HG02870 (cell line): ENCODE results near the gene B4GALT5.
"Not testable (repeated sequence)": the region's sequence is repeated elsewhere in the genome, so short reads cannot be mapped to it uniquely, and the experiment has no call there.

ENCODE experiments used
- ATAC-seq: cut with Tn5 transposase; IDR thresholded peaks from one replicate; pipeline ENCODE4 v1.9.1; 2021; ENCODE audit warnings: mild to moderate bottlenecking, moderate library complexity; ENCODE audit not compliant: unreplicated experiment

Gene B4GALT5

DNA sequence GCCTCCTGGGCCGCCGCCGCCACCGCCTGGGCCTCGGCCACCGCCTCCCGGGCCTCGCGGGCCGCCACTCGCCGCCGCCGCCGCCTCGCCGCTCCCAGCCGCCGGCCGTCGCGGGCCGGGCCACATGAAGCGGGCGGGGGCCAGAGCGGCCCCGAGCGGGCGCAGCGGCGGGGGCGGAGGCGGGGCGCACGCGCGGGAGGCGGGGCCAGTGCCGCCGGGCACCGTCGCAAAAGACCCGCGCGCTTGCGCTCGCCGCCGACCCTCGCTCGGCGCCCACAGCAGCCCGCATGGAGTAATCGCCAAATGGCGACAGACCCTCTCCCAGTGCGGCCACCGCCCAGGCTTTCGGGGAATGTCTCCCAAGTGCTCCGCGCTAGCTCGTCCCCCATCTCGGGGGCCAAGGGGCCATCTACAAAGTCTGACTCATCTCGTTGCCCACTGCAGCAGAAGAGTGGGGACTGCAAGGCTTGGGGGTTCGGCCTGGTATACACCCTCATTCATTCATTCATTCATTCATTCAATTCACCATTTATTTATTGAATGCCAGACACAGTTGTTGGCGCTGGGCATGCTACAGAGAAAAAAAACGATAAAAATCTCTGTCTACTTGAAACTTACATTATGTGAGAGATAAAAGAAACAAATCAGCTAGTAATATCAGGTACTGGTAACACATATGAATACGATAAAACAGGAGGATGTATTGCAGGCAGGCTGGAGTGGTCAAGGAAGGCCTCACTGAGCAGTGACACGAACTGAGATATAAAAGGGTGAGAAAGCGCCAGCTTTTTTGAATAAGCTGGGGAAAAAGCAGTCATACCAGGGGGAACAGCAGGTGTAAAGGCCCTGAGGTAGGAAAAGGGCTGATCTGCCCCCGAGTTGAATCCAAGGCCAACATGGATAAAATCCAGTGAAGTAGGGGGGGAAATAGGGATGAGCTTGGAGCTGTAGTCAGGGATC is at the start of gene B4GALT5:
B4GALT5 (minus strand) TSS at position 126 of the 960 bp plus-strand sequence. CDS start 188 bp downstream, outside the sequence.
- peak; percentile 73 for ATAC-seq

GRCh38 chr20:49762940-49763766 is 49.5 kb upstream of the B4GALT5 start:
- ATAC-seq: no peak

DNA sequence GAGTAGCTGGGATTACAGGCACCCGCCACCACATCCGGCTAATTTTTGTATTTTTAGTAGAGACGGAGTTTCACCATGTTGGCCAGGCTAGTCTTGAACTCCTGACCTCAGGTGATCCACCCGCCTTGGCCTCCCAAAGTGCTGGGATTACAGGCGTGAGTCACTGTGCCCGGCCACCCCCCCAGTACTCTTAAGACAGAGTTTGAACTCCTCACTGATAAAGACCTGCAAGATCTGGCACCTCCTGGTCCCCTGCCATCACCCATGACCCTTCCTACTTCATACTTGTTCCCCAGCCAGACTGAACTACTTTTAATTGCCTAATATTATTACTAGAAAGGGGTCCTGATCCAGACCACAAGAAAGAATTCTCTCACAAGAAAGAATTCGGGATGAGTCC is 48.2 kb upstream of the B4GALT5 start:
- not testable (repeated sequence) for ATAC-seq

DNA sequence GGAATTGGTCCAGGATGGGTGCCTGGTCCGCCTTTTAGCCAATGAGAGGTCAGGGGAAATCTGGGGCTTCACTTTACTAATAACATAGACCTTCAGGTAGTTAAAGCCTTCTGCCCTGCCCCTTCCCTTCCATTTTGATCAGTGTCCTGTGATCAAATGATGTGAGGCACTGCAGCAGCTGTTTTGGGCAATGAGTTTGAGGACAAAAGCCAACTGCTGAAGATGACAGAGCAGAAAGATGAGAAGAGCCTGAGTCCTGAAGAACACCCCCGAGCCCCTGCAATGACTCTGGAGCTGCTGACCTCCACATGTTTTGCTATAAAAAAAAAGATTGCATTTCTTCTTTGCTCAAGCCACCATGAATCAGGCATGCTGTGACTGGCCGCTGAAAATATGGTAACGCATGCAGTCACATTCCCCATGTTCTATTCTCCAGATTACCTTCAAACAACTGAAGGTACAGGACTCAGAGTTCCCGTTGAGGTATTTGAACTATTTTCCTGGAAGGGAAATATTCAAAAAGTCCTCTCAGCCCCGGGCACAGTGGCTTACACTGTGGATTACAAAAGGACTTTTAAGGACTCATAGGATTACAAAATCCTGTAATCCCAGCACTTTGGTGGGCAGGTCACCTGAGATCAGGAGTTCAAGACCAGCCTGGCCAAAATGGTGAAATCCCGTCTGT is 45.7 kb upstream of the B4GALT5 start:
- no peak for ATAC-seq

DNA sequence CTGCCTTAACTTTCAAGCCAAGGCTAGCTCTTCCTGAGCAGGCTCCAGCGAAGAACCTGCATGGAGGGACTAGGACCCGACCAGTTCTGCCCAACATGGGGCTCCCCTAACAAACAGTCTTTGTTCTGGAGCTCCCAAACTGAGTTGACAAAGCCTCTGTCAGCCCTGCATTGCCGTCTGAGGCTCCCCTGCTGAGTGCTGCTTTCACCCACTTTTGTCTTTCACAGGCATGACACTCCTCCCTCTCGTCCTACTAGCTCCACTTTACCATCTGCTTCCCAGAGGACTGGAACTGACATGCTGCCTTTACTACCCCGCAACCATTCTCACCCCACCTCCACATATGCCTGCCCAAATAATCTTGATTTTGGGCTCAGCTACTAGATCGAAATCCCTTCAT is 45.1 kb upstream of the B4GALT5 start:
- ATAC-seq: no peak

GRCh38 chr20:49757597-49757996 is 43.9 kb upstream of the B4GALT5 start:
- no peak for ATAC-seq

DNA sequence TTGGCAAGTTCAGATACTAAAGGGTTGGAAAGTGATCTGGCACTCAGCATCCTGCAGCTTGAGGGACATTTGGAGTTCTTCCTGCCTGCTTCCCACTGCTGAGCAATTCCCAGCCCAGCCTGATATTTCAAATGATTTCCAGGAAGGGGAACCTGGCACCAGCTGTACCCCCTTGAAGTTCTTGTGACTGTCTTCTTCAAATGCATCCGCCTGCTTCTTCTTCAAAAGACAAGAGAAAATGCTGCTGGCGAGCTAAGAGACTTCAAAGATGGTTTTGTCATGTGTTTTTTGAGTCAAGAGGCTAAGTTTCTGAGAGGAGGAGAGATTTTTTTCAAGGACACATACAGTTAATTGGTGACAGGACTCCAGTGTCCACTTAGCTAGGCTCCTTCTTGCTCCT is 42.6 kb upstream of the B4GALT5 start:
- no peak for ATAC-seq

- no peak for ATAC-seq
These were observed 40.9 kb upstream of the B4GALT5 start for GRCh38 chr20:49754596-49754995.

DNA sequence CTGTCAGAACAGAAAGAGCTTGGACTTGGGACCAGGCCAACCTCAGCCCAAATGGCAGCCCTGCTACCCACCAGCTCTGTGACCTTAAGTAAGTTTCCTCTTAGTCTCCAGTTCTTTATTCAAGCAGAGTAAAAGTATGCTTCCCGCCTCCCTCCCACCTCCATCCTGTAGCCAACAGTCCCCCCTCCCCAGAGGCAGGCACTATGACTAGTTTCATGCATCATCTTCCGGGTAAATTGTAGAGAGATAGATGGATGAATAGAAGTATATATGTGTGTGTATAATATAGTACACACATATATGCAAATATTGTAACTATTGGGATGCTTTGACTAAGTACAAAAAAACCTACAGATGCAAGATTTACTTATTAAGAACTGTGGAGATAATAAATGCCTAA is 39.5 kb upstream of the B4GALT5 start:
- no peak for ATAC-seq

- ATAC-seq: no peak
These were observed 38.7 kb upstream of the B4GALT5 start for GRCh38 chr20:49752201-49752903.

- ATAC-seq: no peak
These were observed 37.7 kb upstream of the B4GALT5 start for GRCh38 chr20:49751397-49751736.

DNA sequence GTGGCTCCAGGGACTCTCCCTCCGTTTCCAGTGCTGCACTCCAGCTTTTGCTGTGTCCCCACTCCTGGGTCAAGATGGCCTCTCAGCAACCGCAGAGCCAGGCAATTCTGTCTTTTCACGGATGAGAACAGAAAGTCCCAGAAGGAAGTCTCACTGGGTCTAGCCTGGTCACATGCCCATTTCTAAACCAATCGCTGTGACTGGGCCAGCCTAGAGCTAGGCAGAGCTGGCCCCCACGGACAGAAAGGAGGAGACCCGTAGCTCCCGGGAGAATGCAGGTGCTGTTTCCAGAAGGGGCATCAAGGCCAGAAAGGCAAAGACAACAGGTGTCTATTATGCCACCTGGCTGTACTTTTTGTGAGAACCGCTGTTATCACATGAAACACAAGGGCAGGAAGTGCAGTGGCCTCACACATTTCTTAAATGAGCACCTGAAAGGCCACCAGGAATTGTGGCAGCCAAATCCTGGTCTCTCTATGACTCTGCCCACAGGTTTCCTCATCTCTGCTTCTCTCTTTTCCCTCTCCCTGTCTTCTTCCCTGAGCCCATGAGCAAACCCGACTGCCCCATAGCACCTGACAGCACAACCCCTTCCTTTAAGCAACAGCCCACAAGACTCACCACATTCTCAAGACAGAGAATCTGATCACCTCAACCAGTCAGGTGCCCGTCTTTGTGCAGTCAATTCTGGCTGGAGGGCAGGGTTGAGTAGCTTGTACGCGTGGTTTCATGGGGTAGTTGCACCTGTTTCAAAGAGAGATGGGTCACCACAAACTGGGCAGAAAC is 37.1 kb upstream of the B4GALT5 start:
- ATAC-seq: peak; percentile 51

DNA sequence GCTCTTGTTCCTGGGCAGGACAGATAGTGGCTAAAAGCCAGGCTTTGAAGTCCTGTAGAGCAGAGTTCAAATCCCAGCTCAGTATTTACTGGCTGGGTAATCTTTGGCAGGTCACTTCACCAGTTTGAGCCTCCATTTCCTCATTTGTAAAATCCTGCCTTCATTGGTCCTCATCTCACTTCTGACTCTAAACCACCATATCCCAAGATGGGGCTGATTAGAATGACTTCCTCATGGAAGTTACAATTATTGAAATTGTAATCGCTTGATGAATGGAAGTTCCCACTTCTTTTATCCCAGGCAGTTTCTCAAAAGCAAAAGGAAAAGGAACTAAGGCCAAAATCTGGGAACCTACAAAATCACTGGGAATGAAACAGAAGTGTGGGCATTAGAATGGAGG is 35.9 kb upstream of the B4GALT5 start:
- no peak for ATAC-seq

DNA sequence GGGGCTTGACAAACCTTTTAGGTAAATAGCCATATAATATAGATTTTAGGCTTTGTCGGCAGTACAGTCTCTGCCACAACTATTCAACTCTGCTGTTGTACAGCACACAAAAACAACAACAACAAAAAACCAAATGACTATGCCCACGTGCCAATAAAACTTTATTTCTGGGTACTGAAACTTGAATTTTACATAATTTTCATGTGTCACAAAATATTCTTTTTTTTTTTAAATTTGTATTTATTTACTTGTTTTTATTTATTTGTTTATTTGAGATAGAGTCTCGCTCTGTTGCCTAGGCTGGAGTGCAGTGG is 34.8 kb upstream of the B4GALT5 start:
- no peak for ATAC-seq

DNA sequence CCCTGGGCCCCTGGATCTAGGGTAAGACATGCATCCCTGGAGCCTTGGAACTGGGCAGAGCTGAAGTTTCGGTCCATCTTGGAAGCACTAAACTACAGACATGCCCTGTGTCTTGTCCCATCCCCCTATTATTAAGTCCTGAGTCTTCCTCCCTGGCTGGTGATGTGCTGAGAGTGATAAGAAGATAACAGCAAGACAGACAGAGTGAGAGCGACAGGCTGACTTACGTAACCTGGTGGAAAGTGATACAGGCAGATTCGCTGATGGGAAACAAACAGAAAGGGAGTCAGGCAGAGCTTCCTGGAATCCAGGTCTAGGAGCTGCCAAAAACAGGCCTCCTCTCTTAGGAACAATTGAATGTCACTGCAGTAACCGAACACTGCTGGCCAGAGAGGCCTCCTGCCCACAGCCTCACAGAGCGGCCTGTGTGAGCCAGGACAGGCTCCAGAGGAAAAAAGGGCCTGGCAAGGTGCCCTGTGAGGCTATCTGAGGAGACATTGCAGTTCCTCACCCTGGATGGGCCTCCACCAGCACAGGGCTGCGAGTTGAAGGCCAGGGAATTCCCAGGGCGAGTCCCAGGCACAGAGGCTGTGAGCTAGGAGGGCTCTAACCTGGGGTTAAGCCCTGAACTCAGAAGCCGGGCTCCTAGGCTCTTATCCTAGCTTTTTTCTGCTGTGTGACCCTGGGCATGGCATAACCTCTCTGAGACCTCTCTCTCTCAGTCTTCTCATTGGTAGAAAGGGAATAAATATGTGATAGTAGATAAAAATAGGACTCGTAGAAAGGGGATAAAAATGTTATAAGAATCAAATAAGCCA is 34.2 kb upstream of the B4GALT5 start:
- ATAC-seq: no peak

DNA sequence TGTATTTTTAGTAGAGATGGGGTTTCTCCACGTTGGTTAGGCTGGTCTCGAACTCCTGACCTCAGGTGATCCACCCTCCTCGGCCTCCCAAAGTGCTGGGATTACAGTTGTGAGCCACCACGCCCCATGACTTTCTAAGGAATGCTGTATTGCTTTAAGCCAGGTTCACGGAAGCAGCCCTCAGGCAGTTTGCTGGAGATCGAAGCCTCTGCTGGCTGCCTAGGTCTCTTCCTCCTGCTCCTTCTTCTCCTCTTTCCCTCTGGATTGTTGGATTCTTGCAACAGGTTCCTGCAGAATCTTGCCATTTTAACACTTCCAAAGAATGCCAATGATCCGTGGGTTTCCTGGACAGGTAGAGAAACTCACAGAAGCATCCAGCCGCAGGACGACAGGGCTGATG is 29.3 kb upstream of the B4GALT5 start:
- ATAC-seq: no peak

- ATAC-seq: no peak
These were observed 28.3 kb upstream of the B4GALT5 start for GRCh38 chr20:49741977-49742376.

DNA sequence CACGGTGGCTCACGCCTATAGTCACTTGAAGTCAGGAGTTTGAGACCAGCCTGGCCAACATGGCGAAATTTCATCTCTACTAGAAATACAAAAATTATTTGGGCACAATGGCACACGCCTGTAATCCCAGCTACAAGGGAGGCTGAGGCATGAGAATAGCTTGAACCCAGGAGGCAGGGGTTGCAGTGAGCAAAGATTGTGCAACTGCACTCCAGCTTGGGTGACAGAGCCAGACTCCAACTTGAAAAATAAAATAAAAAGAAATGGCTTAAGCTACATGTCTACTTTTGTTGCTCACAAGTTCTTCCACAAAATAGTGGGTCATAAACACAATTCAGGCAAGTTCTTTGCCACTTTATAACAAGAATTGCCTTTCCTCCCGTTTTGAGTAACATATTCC is 27.1 kb upstream of the B4GALT5 start:
- ATAC-seq: no peak

GRCh38 chr20:49739042-49739441 is 25.4 kb upstream of the B4GALT5 start:
- no peak for ATAC-seq
